ELF-1 (cell line): ENCODE measurements around the gene TMA16.

Experiments used
- DNase-seq: peaks from one replicate; pipeline ENCODE4 v3.0.0-alpha.2; 2016; ENCODE audit warnings: low read depth, low spot score

Gene TMA16

GRCh38 chr4:163563592-163563991 is 69.1 kb downstream of the TMA16 start:
- no peak for DNase-seq

- no peak for DNase-seq
Measured at GRCh38 chr4:163564221-163564720, 69.8 kb downstream of the TMA16 start.

GRCh38 chr4:163565226-163566135 is 71.0 kb downstream of the TMA16 start:
- no peak for DNase-seq

GRCh38 chr4:163566257-163566796 is 71.8 kb downstream of the TMA16 start:
- no peak for DNase-seq

- no peak for DNase-seq
Measured at GRCh38 chr4:163568843-163569242, 74.4 kb downstream of the TMA16 start.
